ENCODE data around the gene HEATR9. TPM values are rescaled to one million over a fixed set of nuclear protein-coding genes. Genes with fewer than 3 reads are reported as not detected.

The HEATR9 gene
- total and polyA plus RNA-seq, 5 donors from 2014 or later: not detected

GRCh38 chr17:35808240-35808961 lies 60.3 kb downstream of the HEATR9 start:
- no peaks in the 10 kb centered on the region for H3K27me3 ChIP-seq (ENCODE audit: control insufficient read depth, insufficient read depth, low read length)
- Mint-ChIP-seq H3K36me3 (no peaks in the 10 kb centered on the region), H3K4me1 (peaks cover 17 to 59% (median 40%) of the 10 kb centered on the region in 4 donors), H3K27me3 (no peaks in the 10 kb centered on the region), H3K4me3 (peak overlapping the region; percentile 89 to 97 (median 96)), H3K9me3 (no peaks in the 10 kb centered on the region), H3K27ac (peak overlapping the region; percentile 98 to 99 (median 99))
- H3K36me3 ChIP-seq (ENCODE audit: control insufficient read depth, insufficient read depth, low read length): no peaks in the 10 kb centered on the region
- ATAC-seq (ENCODE audit: low read depth in 2 of 2) (no peak), DNase-seq (no peak)
- peak overlapping the region; percentile 96 for H3K4me3 ChIP-seq (ENCODE audit: low read depth, low read length)
- no peaks in the 10 kb centered on the region for H3K9me3 ChIP-seq (ENCODE audit: control insufficient read depth in 2 of 2, low read length in 2 of 2)
- peak overlapping the region; percentile 89 for H3K27ac ChIP-seq (ENCODE audit: insufficient read depth, low read length, poor library complexity, severe bottlenecking)
- H3K4me1 ChIP-seq (ENCODE audit: control insufficient read depth, insufficient read depth, low read length, poor library complexity, severe bottlenecking): peaks cover 43% of the 10 kb centered on the region

- Histone ChIP-seq H3K9me3 (ENCODE audit: control insufficient read depth in 2 of 2, low read length in 2 of 2) (no peaks in the 10 kb centered on the region), H3K36me3 (ENCODE audit: control insufficient read depth, insufficient read depth, low read length) (no peaks in the 10 kb centered on the region), H3K27me3 (ENCODE audit: control insufficient read depth, insufficient read depth, low read length) (no peaks in the 10 kb centered on the region), H3K4me3 (ENCODE audit: low read depth, low read length) (no peak overlapping the region), H3K27ac (ENCODE audit: insufficient read depth, low read length, poor library complexity, severe bottlenecking) (peak overlapping the region; percentile 89), H3K4me1 (ENCODE audit: control insufficient read depth, insufficient read depth, low read length, poor library complexity, severe bottlenecking) (peaks cover 37% of the 10 kb centered on the region)
- peak overlapping the region; percentile 38 to 98 (median 67) for H3K27ac Mint-ChIP-seq
- no peak for ATAC-seq (ENCODE audit: low read depth in 2 of 2)
- H3K9me3 Mint-ChIP-seq: no peaks in the 10 kb centered on the region
- H3K36me3 Mint-ChIP-seq: no peaks in the 10 kb centered on the region
- H3K4me3 Mint-ChIP-seq: peak overlapping the region in 3 of 4 donors; percentile 35 to 89 (median 39)
- H3K27me3 Mint-ChIP-seq: no peaks in the 10 kb centered on the region
- peaks cover 10 to 53% (median 34%) of the 10 kb centered on the region in 4 donors for H3K4me1 Mint-ChIP-seq
- DNase-seq: no peak
Measured at GRCh38 chr17:35807371-35808144, 61.1 kb downstream of the HEATR9 start.

Other genes with a start within 250 kb of the HEATR9 start
- gene RASL10B, start 137.3 kb downstream of the HEATR9 start, total RNA-seq: not detected
- under 1 TPM in 1 of 4 donors, not detected in 3; 0.14 TPM for gene RASL10B, start 137.3 kb downstream of the HEATR9 start, polyA plus RNA-seq
- gene GAS2L2, start 115.7 kb downstream of the HEATR9 start, total RNA-seq: not detected
- gene GAS2L2, start 115.7 kb downstream of the HEATR9 start, polyA plus RNA-seq: not detected
- not detected for gene C17orf50, start 108.0 kb downstream of the HEATR9 start, total RNA-seq
- not detected for gene C17orf50, start 108.0 kb downstream of the HEATR9 start, polyA plus RNA-seq
- gene MMP28, start 73.2 kb downstream of the HEATR9 start, total RNA-seq: not detected
- gene MMP28, start 73.2 kb downstream of the HEATR9 start, polyA plus RNA-seq: 1 to 10 TPM in 2 of 4 donors, under 1 TPM in 1, not detected in 1; 0.80 to 4.3 (median 2.7) TPM
- 186 TPM for gene TAF15, start 59.4 kb downstream of the HEATR9 start, total RNA-seq
- 10 to 100 TPM in 3 of 4 donors, 1 to 10 TPM in 1; 8.8 to 19.8 (median 15.0) TPM for gene TAF15, start 59.4 kb downstream of the HEATR9 start, polyA plus RNA-seq
- gene CCL5, start 11.5 kb upstream of the HEATR9 start, total RNA-seq: 25.8 TPM
- 10 to 100 TPM in 1 of 4 donors, 1 to 10 TPM in 3; 4.7 to 12.4 (median 5.4) TPM for gene CCL5, start 11.5 kb upstream of the HEATR9 start, polyA plus RNA-seq
- gene RDM1, start 61.9 kb upstream of the HEATR9 start, total RNA-seq: not detected
- under 1 TPM in 2 of 4 donors, not detected in 2; 0.38 to 0.81 TPM for gene RDM1, start 61.9 kb upstream of the HEATR9 start, polyA plus RNA-seq
- gene LYZL6, start 74.8 kb upstream of the HEATR9 start, total RNA-seq: not detected
- gene LYZL6, start 74.8 kb upstream of the HEATR9 start, polyA plus RNA-seq: not detected
- gene CCL16, start 112.6 kb upstream of the HEATR9 start, total RNA-seq: not detected
- gene CCL16, start 112.6 kb upstream of the HEATR9 start, polyA plus RNA-seq: not detected
- gene CCL14, start 117.8 kb upstream of the HEATR9 start, total RNA-seq: not detected
- not detected for gene CCL14, start 117.8 kb upstream of the HEATR9 start, polyA plus RNA-seq
- not detected for gene CCL15, start 132.7 kb upstream of the HEATR9 start, total RNA-seq
- gene CCL15, start 132.7 kb upstream of the HEATR9 start, polyA plus RNA-seq: not detected
- gene CCL23, start 149.1 kb upstream of the HEATR9 start, total RNA-seq: not detected
- not detected for gene CCL23, start 149.1 kb upstream of the HEATR9 start, polyA plus RNA-seq
- not detected for gene CCL18, start 195.4 kb upstream of the HEATR9 start, total RNA-seq
- gene CCL18, start 195.4 kb upstream of the HEATR9 start, polyA plus RNA-seq: not detected
- gene CCL3, start 221.3 kb upstream of the HEATR9 start, total RNA-seq: not detected
- under 1 TPM in 1 of 4 donors, not detected in 3; 0.45 TPM for gene CCL3, start 221.3 kb upstream of the HEATR9 start, polyA plus RNA-seq
- 0.59 TPM for gene CCL4, start 234.9 kb upstream of the HEATR9 start, total RNA-seq
- 1 to 10 TPM in 1 of 4 donors, under 1 TPM in 1, not detected in 2; 0.49 to 1.2 TPM for gene CCL4, start 234.9 kb upstream of the HEATR9 start, polyA plus RNA-seq